HG03354 (cell line): ENCODE data around the gene RAP2B.

Experiments
- ATAC-seq: cut with Tn5 transposase; IDR thresholded peaks from one replicate; pipeline ENCODE4 v1.9.1; 2021; ENCODE audit warnings: mild to moderate bottlenecking; ENCODE audit not compliant: unreplicated experiment, poor library complexity, severe bottlenecking

Gene RAP2B

DNA sequence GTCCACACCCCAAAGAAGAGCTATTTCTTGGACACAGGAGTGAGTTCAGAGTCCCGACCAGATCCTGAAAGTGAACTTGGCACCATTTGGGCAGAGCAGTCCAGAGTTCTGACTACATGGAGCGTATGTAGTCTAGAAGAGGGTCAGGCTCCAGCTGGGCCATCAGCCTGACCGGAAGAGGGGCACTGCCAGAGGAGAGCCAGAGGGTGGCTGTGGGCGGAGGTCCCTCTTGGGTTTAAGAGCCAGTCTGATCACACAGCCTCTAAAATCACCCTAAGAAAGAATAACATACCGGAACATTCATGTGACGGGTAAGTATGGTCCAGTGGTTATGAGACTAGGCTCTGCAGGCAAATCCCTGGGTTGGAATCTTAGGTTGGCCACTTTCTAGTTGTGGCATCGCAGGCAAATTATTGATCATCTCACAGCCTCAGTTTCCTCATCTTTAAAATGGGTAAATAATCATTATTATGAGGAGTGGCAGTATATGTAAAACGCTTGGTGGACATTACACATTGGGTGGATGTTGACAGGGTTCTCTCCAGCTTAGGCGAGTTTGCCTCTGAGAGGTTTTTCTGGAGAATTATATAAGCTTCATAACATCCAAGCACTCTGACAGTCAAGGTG, 2.1 kb upstream of the RAP2B start:
- ATAC-seq = no peak

- ATAC-seq = peak; percentile 34
Observed at GRCh38 chr3:153160451-153161137, 1.4 kb upstream of the RAP2B start.

DNA sequence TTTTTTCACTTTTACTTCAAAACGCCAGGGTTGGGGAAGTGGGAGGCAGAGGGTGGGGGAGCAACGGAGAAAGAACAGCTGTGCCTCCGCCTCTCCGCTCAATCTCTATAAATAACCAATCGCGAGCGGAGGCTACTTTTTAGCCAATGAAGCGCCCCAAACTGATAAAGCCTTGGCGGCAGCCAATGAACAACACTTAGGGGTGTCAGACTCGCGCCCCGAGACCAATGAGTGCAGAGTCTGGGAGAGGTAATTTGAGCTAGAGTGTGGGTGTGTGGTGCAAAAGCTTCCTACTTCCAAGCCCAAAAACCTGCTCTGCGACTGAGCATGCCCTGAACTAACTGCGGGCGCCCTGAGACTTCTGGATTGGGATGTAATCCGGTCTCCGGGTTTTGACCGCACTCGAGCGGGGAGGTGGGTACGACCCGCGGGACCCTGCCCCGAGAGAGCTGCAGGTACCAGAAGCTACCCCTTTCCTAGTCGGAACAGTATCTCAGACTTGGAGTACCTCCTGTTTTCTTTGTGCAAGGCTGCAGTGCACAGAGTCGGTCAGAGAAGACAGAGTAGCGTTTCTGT, 800 bp upstream of the RAP2B start:
- peak; percentile 78 for ATAC-seq

DNA sequence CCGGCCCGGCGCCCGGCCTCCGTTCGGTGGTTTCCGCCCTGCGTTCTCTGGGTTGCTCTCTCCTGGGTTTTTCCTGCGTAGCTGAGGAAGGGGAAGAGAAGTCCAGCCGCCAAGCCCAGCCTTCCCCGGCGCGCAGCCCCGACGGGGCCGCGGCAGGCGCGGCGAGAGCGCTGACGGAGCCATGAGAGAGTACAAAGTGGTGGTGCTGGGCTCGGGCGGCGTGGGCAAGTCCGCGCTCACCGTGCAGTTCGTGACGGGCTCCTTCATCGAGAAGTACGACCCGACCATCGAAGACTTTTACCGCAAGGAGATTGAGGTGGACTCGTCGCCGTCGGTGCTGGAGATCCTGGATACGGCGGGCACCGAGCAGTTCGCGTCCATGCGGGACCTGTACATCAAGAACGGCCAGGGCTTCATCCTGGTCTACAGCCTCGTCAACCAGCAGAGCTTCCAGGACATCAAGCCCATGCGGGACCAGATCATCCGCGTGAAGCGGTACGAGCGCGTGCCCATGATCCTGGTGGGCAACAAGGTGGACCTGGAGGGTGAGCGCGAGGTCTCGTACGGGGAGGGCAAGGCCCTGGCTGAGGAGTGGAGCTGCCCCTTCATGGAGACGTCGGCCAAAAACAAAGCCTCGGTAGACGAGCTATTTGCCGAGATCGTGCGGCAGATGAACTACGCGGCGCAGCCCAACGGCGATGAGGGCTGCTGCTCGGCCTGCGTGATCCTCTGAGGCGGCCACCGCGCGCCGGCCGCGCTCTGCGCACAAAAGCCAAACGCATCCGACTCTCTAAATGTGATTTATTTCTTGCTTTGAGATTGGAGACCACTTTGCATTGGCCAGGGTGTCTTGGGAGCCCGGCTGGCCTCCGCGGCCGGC, 727 bp downstream of the RAP2B start:
- ATAC-seq = peak; percentile 9

DNA sequence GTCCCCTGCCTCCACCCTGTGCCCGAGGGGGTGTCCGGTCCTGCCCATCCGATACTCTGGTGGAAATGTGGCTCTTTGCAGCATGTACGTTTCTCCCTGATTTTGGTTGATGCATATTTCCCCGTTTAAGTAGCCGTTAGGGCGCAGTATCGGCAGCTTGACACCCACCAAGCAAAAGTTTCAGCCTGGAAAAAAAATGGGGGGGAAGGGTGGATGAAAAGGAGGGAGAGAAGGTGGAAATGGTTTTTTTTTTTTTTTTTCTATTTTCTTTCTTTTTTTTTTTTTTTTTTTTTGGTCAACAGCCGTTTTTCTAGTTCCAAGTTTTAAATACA, 1.3 kb downstream of the RAP2B start:
- ATAC-seq = no peak

DNA sequence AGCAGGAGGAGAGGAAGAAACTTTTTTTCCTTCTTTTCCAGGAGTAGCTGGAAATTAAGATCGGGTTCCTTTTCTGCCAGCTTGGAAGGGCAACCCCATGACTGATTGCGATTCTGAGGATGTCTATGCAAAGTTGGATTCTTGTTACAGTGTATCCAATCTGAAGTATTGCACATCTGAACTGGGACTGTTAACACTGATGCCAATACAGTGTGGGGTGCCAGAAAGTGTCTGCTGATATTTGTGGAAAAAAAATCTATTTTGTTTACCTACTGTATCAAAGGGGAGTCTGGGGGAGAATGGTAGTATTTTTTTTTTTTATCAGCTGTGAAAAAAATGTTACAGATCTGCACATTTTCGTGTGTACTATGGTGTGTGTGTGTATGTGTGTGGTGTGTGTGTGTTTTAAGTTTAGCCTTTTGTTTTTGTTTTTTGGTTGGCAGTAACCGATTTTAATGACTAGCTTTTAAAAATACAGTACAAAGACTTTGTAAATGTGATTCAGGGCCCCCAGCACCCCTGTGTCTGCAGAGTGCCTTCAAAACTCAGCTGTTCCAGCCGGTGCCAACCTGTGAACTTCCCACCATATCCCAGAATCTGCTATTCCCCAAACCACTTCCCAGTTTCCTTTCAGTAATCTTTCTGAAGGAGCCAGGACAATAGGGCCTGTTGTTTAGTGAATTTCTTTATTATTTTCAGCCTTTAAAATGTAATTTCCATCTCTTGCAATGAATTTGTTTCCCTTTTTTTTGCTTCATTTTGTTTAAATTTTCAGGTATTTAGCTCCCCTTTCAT, 1.9 kb downstream of the RAP2B start:
- ATAC-seq = no peak

- no peak for ATAC-seq
Observed at GRCh38 chr3:153165261-153165681, 3.2 kb downstream of the RAP2B start.

GRCh38 chr3:153166206-153166605, 4.2 kb downstream of the RAP2B start:
- ATAC-seq = no peak

GRCh38 chr3:153166796-153167195, 4.8 kb downstream of the RAP2B start:
- ATAC-seq = no peak

- ATAC-seq = no peak
Observed at GRCh38 chr3:153169793-153170383, 7.9 kb downstream of the RAP2B start.

GRCh38 chr3:153171256-153171655, 9.2 kb downstream of the RAP2B start:
- no peak for ATAC-seq

DNA sequence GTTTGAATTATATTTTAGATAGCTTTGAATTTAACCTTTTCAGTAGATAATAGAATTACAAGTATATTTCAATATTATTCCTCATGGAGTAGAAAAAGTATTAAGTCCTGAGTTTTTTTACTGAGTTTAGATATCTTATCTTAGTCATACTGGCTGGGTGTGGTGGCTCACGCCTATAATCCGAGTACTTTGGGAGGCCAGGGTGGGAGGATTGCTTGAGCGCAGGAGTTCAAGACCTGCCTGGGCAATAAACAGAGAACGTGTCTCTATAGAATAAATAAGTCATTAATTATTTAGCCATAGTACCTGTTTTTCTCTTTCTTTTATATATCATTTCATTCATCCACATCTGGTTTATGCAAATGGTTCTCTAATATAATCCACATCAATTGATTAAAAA, 9.9 kb downstream of the RAP2B start:
- no peak for ATAC-seq

- ATAC-seq = no peak
Observed at GRCh38 chr3:153172796-153173757, 11.1 kb downstream of the RAP2B start.

DNA sequence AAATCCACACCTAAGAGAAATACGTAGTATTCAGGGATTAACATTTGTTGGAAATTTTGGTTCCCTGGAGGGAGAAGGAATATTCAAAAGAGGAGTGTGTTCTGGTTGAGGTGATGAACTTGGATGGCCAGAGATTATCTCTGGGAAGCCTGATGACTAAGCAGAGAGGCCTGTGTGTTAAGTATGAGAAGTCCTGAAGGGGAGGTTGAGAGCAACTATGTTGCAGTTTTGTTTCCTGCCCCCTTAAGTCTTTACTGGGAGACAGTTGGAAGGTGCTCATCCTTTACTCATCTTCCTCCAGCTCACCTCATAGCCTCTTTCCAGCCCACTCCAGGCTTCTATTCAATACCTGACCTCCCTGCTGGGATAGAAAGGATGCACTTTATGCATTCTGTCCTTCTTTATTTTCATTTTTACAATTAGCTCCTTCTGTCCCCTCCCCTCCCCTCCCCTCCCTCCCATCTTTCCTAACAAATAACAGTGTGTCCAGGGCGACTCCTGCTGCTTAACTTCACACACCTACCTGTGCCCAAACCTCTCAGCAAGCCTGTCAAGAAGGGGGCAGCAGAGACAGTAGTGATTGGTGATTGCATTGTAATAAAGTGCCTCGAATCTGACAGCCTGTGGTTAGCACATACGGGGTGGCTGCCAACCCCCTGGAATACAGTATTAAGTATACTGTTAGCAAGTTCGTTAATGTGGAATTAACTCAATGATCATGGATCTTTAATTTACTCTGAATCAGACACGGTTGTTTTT, 11.9 kb downstream of the RAP2B start:
- ATAC-seq = no peak

GRCh38 chr3:153176197-153176596, 14.2 kb downstream of the RAP2B start:
- no peak for ATAC-seq

GRCh38 chr3:153180860-153181372, 18.9 kb downstream of the RAP2B start:
- no peak for ATAC-seq

GRCh38 chr3:153182501-153183293, 20.7 kb downstream of the RAP2B start:
- ATAC-seq = no peak
